Mucosa of gallbladder (tissue), 1 donor: Measurements from ENCODE around the gene LILRB3. TPM values are rescaled to one million over a fixed set of nuclear protein-coding genes. Genes with fewer than 3 reads are reported as not detected.

Experiments used
- total RNA-seq: library from RNA; stranded (reverse); gene quantifications from one replicate; pipeline ENCODE4 v1.2.1, GENCODE V29; 2021
- donor health status: DM: no; HTN: no; CAD: no.

LILRB3 gene
- total RNA-seq, 1 donor from 2014 or later: 3.1 TPM

Other genes starting within 250 kb of the LILRB3 start
- not detected for gene CACNG6, start 231.4 kb downstream of the LILRB3 start, total RNA-seq
- not detected for gene VSTM1, start 159.1 kb downstream of the LILRB3 start, total RNA-seq
- gene TARM1, start 141.6 kb downstream of the LILRB3 start, total RNA-seq: not detected
- 3.9 TPM for gene OSCAR, start 122.2 kb downstream of the LILRB3 start, total RNA-seq
- gene NDUFA3, start 120.2 kb downstream of the LILRB3 start, total RNA-seq: 177 TPM
- 23.2 TPM for gene TFPT, start 107.3 kb downstream of the LILRB3 start, total RNA-seq
- gene PRPF31, start 107.3 kb downstream of the LILRB3 start, total RNA-seq: 47.1 TPM
- 54.2 TPM for gene CNOT3, start 85.2 kb downstream of the LILRB3 start, total RNA-seq
- 12.7 TPM for gene LENG1, start 63.3 kb downstream of the LILRB3 start, total RNA-seq
- 198 TPM for gene TMC4, start 49.8 kb downstream of the LILRB3 start, total RNA-seq
- 263 TPM for gene MBOAT7, start 33.4 kb downstream of the LILRB3 start, total RNA-seq
- gene TSEN34, start 31.7 kb downstream of the LILRB3 start, total RNA-seq: 62.6 TPM
- gene RPS9, start 22.1 kb downstream of the LILRB3 start, total RNA-seq: 1,008 TPM
- 0.95 TPM for gene LILRA6, start 19.8 kb upstream of the LILRB3 start, total RNA-seq
- gene LILRB5, start 34.3 kb upstream of the LILRB3 start, total RNA-seq: 6.5 TPM
- gene LILRB2, start 58.1 kb upstream of the LILRB3 start, total RNA-seq: 3.3 TPM
- gene LILRA5, start 90.2 kb upstream of the LILRB3 start, total RNA-seq: 1.1 TPM
- 0.26 TPM for gene LILRA4, start 116.2 kb upstream of the LILRB3 start, total RNA-seq
- 36.1 TPM for gene LAIR1, start 141.9 kb upstream of the LILRB3 start, total RNA-seq
- gene TTYH1, start 192.5 kb upstream of the LILRB3 start, total RNA-seq: 2.7 TPM
- 236 TPM for gene LENG8, start 226.2 kb upstream of the LILRB3 start, total RNA-seq
- 11.0 TPM for gene LENG9, start 240.8 kb upstream of the LILRB3 start, total RNA-seq